Measurements from ENCODE around the gene HNRNPA0. TPM values are rescaled to one million over a fixed set of nuclear protein-coding genes. Genes with fewer than 3 reads are reported as not detected.

The HNRNPA0 gene
- 57.1 TPM for total RNA-seq (ENCODE audit: unreplicated experiment)
- long read RNA-seq, full-length matches to known transcripts = 11 of 11 reads
- long read RNA-seq, partial matches to known transcripts = 0 of 11 reads
- long read RNA-seq, other reads (novel, unspliced or antisense) = 0 of 11 reads

DNA sequence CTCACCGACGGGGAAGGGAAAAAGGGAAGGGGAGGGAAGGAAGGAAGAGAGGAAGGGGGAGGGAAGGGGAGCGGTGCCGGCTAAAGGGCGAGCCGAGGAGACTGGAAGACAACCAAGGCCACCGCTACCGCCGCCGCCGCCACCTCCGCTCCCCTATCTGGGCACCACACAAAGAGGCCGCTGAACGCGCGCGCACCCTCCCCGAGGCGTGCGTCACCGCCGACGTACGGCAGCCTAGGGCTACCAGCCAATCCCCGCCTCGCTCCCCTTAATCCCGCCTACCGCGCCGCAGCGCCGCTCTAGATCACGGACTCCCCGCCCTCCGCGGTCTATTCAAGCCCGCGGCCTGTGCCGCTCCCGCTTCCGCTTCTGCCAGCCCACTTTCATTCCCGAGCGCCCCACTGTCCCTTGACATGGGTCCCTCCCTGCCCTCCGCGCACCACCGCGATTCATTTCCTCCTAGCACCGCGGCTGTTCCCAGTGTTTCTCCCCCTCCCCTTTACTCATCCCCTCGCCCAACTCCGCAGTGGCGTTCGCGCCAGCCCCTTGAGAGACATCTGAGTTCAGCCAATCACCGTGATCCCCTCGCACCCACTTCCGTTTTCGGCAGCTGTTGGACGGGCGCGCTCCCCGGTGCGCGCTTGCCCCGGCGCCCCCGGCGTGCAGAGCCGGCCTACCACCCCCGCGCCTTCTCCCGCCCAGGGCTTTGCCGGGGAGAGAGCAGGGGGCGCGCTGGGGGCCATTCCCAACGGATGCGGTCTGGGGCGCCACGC, at the start of gene HNRNPA0:
Gene HNRNPA0 (minus strand): TSS at position 176 of the 773 bp plus-strand sequence. CDS start 297 bp downstream, outside the sequence.
- Mint-ChIP-seq H3K4me1 (ENCODE audit: unreplicated experiment) (peaks cover 22% of the 10 kb centered on the region), H3K9me3 (ENCODE audit: unreplicated experiment) (no peaks in the 10 kb centered on the region), H3K4me3 (ENCODE audit: unreplicated experiment) (peak within 1 kb of the TSS; percentile 99), H3K36me3 (ENCODE audit: low read depth, unreplicated experiment) (peaks cover 17% of the 10 kb centered on the region), H3K27ac (ENCODE audit: unreplicated experiment) (peak within 1 kb of the TSS; percentile 100), H3K27me3 (ENCODE audit: unreplicated experiment) (peaks cover 8% of the 10 kb centered on the region)
- TF ChIP-seq, protein P1, sequence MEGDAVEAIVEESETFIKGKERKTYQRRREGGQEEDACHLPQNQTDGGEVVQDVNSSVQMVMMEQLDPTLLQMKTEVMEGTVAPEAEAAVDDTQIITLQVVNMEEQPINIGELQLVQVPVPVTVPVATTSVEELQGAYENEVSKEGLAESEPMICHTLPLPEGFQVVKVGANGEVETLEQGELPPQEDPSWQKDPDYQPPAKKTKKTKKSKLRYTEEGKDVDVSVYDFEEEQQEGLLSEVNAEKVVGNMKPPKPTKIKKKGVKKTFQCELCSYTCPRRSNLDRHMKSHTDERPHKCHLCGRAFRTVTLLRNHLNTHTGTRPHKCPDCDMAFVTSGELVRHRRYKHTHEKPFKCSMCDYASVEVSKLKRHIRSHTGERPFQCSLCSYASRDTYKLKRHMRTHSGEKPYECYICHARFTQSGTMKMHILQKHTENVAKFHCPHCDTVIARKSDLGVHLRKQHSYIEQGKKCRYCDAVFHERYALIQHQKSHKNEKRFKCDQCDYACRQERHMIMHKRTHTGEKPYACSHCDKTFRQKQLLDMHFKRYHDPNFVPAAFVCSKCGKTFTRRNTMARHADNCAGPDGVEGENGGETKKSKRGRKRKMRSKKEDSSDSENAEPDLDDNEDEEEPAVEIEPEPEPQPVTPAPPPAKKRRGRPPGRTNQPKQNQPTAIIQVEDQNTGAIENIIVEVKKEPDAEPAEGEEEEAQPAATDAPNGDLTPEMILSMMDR (IDR thresholded peaks at IDR 0.05; ENCODE audit: unreplicated experiment) = no peak
- DNase-seq (ENCODE audit: low spot score) = peak; percentile 94

DNA sequence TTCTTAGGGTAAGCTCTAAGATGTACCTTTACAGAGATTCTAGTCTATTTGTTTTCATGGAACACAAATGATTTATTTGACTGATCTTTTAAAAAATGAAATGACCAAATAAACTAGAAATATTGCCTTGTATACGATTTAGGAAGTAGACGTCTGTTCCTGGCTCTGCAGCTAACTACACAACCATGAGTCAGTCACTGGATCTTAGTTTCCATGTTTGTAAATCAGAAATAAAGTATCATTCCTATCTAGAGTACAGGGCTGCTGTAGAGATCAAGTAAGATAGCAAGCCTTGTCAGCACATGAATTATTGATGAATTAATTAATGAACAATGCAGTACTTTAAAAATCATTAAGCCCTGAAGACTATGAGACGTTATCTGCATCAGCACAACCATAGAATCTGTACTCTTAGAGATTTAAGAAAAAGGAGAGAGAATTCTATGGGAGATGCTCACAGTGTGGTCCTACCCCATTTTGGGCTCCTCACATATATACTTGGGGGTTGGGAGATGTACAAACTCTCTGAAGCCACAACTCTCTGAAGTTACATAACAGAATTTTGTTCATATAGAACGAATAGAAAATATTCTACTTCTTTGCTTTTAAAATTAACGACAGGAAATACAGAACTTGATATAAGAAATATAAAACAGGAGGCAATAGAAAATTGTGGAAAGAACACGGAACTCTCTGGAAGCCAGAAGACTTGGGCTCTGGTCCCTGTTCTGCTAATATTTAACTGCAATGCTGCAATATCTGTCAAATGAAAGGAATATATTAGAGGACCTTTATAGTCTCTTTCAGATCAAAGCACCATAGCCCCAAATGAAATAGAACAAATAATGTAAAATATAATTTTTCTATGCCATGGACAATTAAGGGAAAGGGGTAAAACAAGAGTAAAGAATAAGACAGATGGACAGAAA, 48.4 kb upstream of the HNRNPA0 start:
- Mint-ChIP-seq H3K27me3 (ENCODE audit: unreplicated experiment) (no peaks in the 10 kb centered on the region), H3K36me3 (ENCODE audit: low read depth, unreplicated experiment) (no peaks in the 10 kb centered on the region), H3K9me3 (ENCODE audit: unreplicated experiment) (no peaks in the 10 kb centered on the region), H3K27ac (ENCODE audit: unreplicated experiment) (no peak overlapping the region), H3K4me1 (ENCODE audit: unreplicated experiment) (no peaks in the 10 kb centered on the region), H3K4me3 (ENCODE audit: unreplicated experiment) (no peak overlapping the region)
- TF ChIP-seq, protein P1 (IDR thresholded peaks at IDR 0.05; ENCODE audit: unreplicated experiment) = no peak
- DNase-seq (ENCODE audit: low spot score) = no peak

DNA sequence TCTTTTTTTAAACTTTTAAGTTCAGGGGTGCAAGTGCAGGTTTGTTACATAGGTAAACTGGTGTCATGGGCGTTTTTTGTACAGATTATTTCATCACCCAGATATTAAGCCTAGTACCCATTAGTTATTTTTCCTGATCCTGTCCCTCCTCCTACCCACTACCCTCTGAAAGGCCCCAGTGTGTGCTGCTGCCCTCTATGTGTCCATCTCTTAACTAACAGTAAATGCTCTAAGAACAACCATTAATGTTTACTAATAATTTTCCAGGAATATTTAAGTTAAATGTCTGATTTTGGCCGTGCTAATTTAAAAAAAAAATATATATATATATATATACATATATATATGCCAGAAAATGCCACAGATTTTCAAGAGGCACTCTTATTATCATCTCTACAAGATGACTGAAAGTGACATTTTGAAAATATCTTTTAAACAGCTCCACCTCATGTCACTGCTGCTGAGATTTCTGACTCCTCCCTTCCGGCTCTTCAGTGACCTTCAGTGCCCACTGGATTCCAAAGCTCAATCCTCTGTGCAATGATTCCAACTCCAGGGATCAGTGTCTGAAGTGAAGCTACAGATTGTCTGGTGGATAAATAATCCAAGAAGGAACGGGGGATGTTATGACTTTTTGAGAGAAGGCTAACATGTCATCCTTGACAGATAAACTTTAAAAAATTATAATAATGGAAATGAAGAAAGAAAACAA, 46.7 kb upstream of the HNRNPA0 start:
- H3K4me3 Mint-ChIP-seq (ENCODE audit: unreplicated experiment) = no peak overlapping the region
- TF ChIP-seq, protein P1 (IDR thresholded peaks at IDR 0.05; ENCODE audit: unreplicated experiment) = no peak
- H3K9me3 Mint-ChIP-seq (ENCODE audit: unreplicated experiment) = no peaks in the 10 kb centered on the region
- H3K27ac Mint-ChIP-seq (ENCODE audit: unreplicated experiment) = no peak overlapping the region
- DNase-seq (ENCODE audit: low spot score) = no peak
- no peaks in the 10 kb centered on the region for H3K36me3 Mint-ChIP-seq (ENCODE audit: low read depth, unreplicated experiment)
- H3K4me1 Mint-ChIP-seq (ENCODE audit: unreplicated experiment) = no peaks in the 10 kb centered on the region
- H3K27me3 Mint-ChIP-seq (ENCODE audit: unreplicated experiment) = no peaks in the 10 kb centered on the region

DNA sequence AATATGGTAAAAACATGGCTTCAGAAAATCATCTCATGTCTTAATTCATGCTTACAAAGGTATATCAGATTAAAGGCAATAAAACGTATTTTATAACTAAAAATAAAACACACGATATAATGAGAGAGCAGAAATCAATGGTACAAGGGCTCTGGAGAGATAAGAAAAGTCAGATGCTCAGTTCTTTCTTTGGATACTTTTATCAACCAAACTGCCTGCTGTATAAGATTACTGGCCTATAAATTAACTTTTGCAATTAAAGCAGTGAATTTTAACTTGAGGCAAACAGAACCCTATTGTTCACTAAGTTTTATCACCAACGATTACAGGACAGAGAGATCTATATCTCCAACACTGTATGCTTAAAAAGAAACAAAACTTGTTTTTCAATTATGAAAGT, 42.1 kb upstream of the HNRNPA0 start:
- H3K27me3 Mint-ChIP-seq (ENCODE audit: unreplicated experiment) = no peaks in the 10 kb centered on the region
- TF ChIP-seq, protein P1 (IDR thresholded peaks at IDR 0.05; ENCODE audit: unreplicated experiment) = no peak
- H3K9me3 Mint-ChIP-seq (ENCODE audit: unreplicated experiment) = no peaks in the 10 kb centered on the region
- DNase-seq (ENCODE audit: low spot score) = no peak
- H3K4me3 Mint-ChIP-seq (ENCODE audit: unreplicated experiment) = no peak overlapping the region
- no peak overlapping the region for H3K27ac Mint-ChIP-seq (ENCODE audit: unreplicated experiment)
- H3K36me3 Mint-ChIP-seq (ENCODE audit: low read depth, unreplicated experiment) = no peaks in the 10 kb centered on the region
- no peaks in the 10 kb centered on the region for H3K4me1 Mint-ChIP-seq (ENCODE audit: unreplicated experiment)

Data from endothelial cell (in vitro differentiated cells).